HCT116 (cell line): ENCODE results near the gene TRMT61B. TPM values are rescaled to one million over a fixed set of nuclear protein-coding genes. Genes with fewer than 3 reads are reported as not detected.

ENCODE experiments used
- ATAC-seq: fragments of 200-7000 bp; cut with Tn5 transposase; 2 replicates; pipeline ENCODE4 v1.9.1; 2020; ENCODE audit warnings: mild to moderate bottlenecking, moderate library complexity
- BruUV-seq: library from RNA; stranded (reverse); fragments of 400-500 nt; replicated peaks from 2 replicates; lab custom pipeline; 2021; lab: Mats Ljungman, UMichigan
- CTCF ChIA-PET: fragments of 300-600 bp; sonication (Branson Sonifier 250); formaldehyde crosslinking; loops from one replicate; lab custom pipeline; 2021; ENCODE audit warnings: antibody characterized with exemption; lab: Charles Lee
- POLR2A ChIA-PET: fragments of 300-600, 350-600 bp; sonication (Branson Sonifier 250); formaldehyde crosslinking; loops from one replicate; lab custom pipeline; 2021; ENCODE audit warnings: antibody characterized with exemption; lab: Charles Lee
- RAD21 ChIA-PET, 2 experiments: fragments of 300-600 bp; sonication (Branson Sonifier 250); formaldehyde crosslinking; loops; one replicate each; lab custom pipeline; 2023; ENCODE audit warnings: low total read pairs in 2 of 2; ENCODE audit not compliant: uncharacterized antibody in 2 of 2, unreplicated experiment in 2 of 2, low non-redundant PET in 1 of 2; lab: Charles Lee
- DNase-seq: peaks from one replicate; pipeline ENCODE4 v3.0.0-alpha.2; 2010; ENCODE audit warnings: low read depth, low spot score
- H2AFZ ChIP-seq: fragments of 200-600 bp; shearing (Covaris generic), sonication (generic); 2 replicates; pipeline ENCODE4 v1.6.1; 2017; ENCODE audit warnings: low read depth, mixed run types, mixed read lengths, antibody characterized with exemption, low read length; ENCODE audit not compliant: poor library complexity, severe bottlenecking
- H3K27ac ChIP-seq: 2 replicates; pipeline ENCODE4 v1.5.1; 2012; ENCODE audit warnings: low read depth, low read length
- H3K27me3 ChIP-seq: fragments of 200-600 bp; sonication (generic); 2 replicates; pipeline ENCODE4 v1.6.1; 2016; ENCODE audit warnings: mixed run types, low read length, mixed read lengths; ENCODE audit not compliant: insufficient read depth
- H3K36me3 ChIP-seq, 2 experiments: fragments of 200-500 bp in 1 of 2; fragments of 200-600 bp in 1 of 2; sonication (Bioruptor generic) in 1 of 2; sonication (generic) in 1 of 2; 2 replicates each; pipeline versions ENCODE4 v1.5.1 to v1.6.1; 2014 to 2016; ENCODE audit warnings: low read length in 2 of 2, inconsistent platforms in 1 of 2, mixed read lengths in 1 of 2, mixed run types in 1 of 2; ENCODE audit not compliant: insufficient read depth in 2 of 2, control insufficient read depth in 1 of 2
- H3K4me1 ChIP-seq, 2 experiments: fragments of 200-600 bp in 1 of 2; sonication (generic) in 1 of 2; 2 replicates each; pipeline versions ENCODE4 v1.5.1 to v1.6.1; 2012 to 2017; ENCODE audit warnings: low read length in 2 of 2, inconsistent platforms in 1 of 2, mild to moderate bottlenecking in 1 of 2, mixed read lengths in 1 of 2, mixed run types in 1 of 2, moderate library complexity in 1 of 2; ENCODE audit not compliant: insufficient read depth in 2 of 2, control insufficient read depth in 1 of 2
- H3K4me2 ChIP-seq: fragments of 200-600 bp; sonication (generic); 2 replicates; pipeline ENCODE4 v1.6.1; 2017; ENCODE audit warnings: mixed run types, low read length, mixed read lengths
- H3K4me3 ChIP-seq, 2 experiments: fragments of 200-600 bp in 1 of 2; sonication (generic) in 1 of 2; replicated peaks in 1 of 2; 2 replicates each; pipeline ENCODE4 v1.5.1; 2011 to 2016; ENCODE audit warnings: low read length in 2 of 2, control low read depth in 1 of 2, low read depth in 1 of 2, mild to moderate bottlenecking in 1 of 2, mixed read lengths in 1 of 2, mixed run types in 1 of 2
- H3K79me2 ChIP-seq: fragments of 200-600 bp; sonication (generic); 2 replicates; pipeline ENCODE4 v1.6.1; 2017; ENCODE audit warnings: mild to moderate bottlenecking, mixed run types, low read length, moderate library complexity, mixed read lengths; ENCODE audit not compliant: insufficient read depth
- H3K9ac ChIP-seq: fragments of 200-600 bp; sonication (generic); 2 replicates; pipeline ENCODE4 v1.6.1; 2016; ENCODE audit warnings: low read length, mixed read lengths
- H3K9me2 ChIP-seq: fragments of 200-600 bp; sonication (generic), shearing (Covaris generic); 2 replicates; pipeline ENCODE4 v1.6.1; 2017; ENCODE audit warnings: mixed run types, mild to moderate bottlenecking, moderate library complexity; ENCODE audit not compliant: insufficient read depth
- H3K9me3 ChIP-seq, 2 experiments: fragments of 200-500 bp in 1 of 2; fragments of 200-600 bp in 1 of 2; sonication (Bioruptor generic) in 1 of 2; sonication (generic) in 1 of 2; 2 replicates each; pipeline ENCODE4 v1.6.1; 2014 to 2017; ENCODE audit warnings: low read length in 2 of 2, mixed read lengths in 2 of 2, inconsistent platforms in 1 of 2, low read depth in 1 of 2, mild to moderate bottlenecking in 1 of 2, mixed run types in 1 of 2, moderate library complexity in 1 of 2; ENCODE audit not compliant: control insufficient read depth in 1 of 2, insufficient read depth in 1 of 2
- H4K20me1 ChIP-seq: fragments of 200-600 bp; sonication (generic), shearing (Covaris generic); 2 replicates; pipeline ENCODE4 v1.6.1; 2017; ENCODE audit warnings: mixed run types, mild to moderate bottlenecking, moderate library complexity; ENCODE audit not compliant: insufficient read depth
- CBX3 ChIP-seq: IDR thresholded peaks from 2 replicates; pipeline ENCODE4 v1.6.1; 2012; ENCODE audit warnings: low read depth
- EGR1 ChIP-seq: IDR thresholded peaks from 2 replicates; pipeline ENCODE4 v1.6.1; 2012; ENCODE audit warnings: low read depth
- RAD21 ChIP-seq: IDR thresholded peaks from 2 replicates; pipeline ENCODE4 v1.6.1; 2012; ENCODE audit warnings: low read depth, mild to moderate bottlenecking
- SIN3A ChIP-seq: IDR thresholded peaks from 2 replicates; pipeline ENCODE4 v1.6.1; 2012; ENCODE audit warnings: low read depth
- SP1 ChIP-seq: IDR thresholded peaks from 2 replicates; pipeline ENCODE4 v1.6.1; 2012; ENCODE audit warnings: low read depth
- SRF ChIP-seq: IDR thresholded peaks from 2 replicates; pipeline ENCODE4 v1.6.1; 2012; ENCODE audit warnings: low read depth
- intact Hi-C: fragments of 100-400 bp; cut with micrococcal nuclease; formaldehyde crosslinking; loops from 2 replicates; pipeline ENCODE4 v1.10.0; 2022
- total RNA-seq: library from RNA; stranded (reverse); gene quantifications from one replicate; pipeline ENCODE4 v1.2.1, GENCODE V29; 2021; ENCODE audit not compliant: unreplicated experiment
- TF ChIP-seq, protein P1 (sequence below): IDR thresholded peaks from 2 replicates; pipeline ENCODE4 v1.6.1; 2011; ENCODE audit warnings: mild to moderate bottlenecking, low read length, moderate library complexity; ENCODE audit not compliant: insufficient replicate concordance; ENCODE audit errors: extremely low read depth
- TF ChIP-seq, protein P2 (sequence below): IDR thresholded peaks from 2 replicates; pipeline ENCODE4 v1.6.1; 2012
- TF ChIP-seq, protein P3 (sequence below), 3 experiments: fragments of 200-600 bp in 1 of 3; sonication (generic) in 1 of 3; IDR thresholded peaks in 2 of 3; conservative IDR thresholded peaks in 1 of 3; 2 replicates each; pipeline ENCODE4 v1.5.1; 2012 to 2017; ENCODE audit warnings: low read depth in 2 of 3, low read length in 2 of 3, antibody characterized with exemption in 1 of 3, borderline replicate concordance in 1 of 3, control low read depth in 1 of 3, mild to moderate bottlenecking in 1 of 3, mixed read lengths in 1 of 3, mixed run types in 1 of 3, moderate library complexity in 1 of 3; ENCODE audit not compliant: insufficient read depth in 1 of 3

Gene TRMT61B
- total RNA-seq, 1 experiment from 2014 or later, result 12.8 TPM

DNA sequence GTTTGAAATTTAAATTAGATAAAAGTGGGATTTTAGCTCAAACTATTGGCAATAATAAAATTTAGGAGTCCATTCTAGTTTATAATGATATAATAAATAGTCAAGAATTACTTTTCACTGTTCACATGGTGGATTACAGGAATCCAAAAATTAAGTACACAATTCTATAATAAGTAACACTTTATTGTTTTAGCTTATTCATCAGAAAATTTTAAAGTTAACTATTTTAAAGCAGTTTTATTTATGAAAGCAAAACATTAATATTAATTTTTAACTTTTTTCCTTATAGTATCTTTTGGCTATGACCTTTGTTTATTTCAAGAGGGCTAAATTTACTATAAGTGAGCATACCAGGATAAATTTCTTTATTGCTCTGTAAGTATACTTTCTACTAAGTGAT, 48.1 kb downstream of the TRMT61B start (continued):
- TF ChIP-seq, protein P1, sequence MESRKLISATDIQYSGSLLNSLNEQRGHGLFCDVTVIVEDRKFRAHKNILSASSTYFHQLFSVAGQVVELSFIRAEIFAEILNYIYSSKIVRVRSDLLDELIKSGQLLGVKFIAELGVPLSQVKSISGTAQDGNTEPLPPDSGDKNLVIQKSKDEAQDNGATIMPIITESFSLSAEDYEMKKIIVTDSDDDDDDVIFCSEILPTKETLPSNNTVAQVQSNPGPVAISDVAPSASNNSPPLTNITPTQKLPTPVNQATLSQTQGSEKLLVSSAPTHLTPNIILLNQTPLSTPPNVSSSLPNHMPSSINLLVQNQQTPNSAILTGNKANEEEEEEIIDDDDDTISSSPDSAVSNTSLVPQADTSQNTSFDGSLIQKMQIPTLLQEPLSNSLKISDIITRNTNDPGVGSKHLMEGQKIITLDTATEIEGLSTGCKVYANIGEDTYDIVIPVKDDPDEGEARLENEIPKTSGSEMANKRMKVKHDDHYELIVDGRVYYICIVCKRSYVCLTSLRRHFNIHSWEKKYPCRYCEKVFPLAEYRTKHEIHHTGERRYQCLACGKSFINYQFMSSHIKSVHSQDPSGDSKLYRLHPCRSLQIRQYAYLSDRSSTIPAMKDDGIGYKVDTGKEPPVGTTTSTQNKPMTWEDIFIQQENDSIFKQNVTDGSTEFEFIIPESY, result no peak
- TF ChIP-seq EGR1 (no peak), SIN3A (no peak), SP1 (no peak), CBX3 (no peak)
- TF ChIP-seq, protein P2, sequence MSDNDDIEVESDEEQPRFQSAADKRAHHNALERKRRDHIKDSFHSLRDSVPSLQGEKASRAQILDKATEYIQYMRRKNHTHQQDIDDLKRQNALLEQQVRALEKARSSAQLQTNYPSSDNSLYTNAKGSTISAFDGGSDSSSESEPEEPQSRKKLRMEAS, result no peak
- TF ChIP-seq, all 23 proteins: peak for 0

DNA sequence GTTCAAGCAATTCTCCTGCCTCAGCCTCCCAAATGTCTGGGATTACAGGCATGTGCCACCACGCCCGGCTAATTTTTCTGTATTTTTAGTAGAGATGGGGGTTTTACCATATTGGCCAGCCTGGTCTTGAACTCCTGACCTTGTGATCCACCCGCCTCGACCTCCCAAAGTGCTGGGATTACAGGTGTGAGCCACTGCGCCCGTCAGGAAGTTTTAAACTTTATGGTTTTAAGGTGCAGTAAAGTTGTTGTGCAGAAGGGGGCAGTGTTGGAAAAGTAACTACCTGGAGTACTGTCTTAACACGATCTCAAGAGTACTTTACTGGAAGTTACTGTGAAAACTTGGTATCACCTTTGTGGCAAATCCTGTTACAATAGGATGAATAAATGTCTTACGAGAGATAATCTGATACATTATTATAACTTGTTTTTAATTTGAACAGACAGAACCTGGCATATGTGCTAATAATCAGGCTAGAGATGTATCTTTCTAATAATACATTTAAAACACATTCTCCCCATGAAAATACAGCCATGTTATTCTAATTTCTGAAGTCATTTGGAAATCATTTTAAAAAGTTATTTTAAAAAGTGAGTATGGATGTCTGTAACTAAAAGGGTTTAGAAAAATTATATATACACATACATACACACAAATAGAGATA, 48.7 kb downstream of the TRMT61B start:
- DNase-seq, result peak; percentile 72
- no peak overlapping the region for H3K4me3 ChIP-seq
- intact Hi-C loops, result loop anchor here (2.0 kb wide), 1 partner anchor 131 kb away; no protein-coding TSS in a partner anchor
- H3K27me3 ChIP-seq, result no peaks in the 10 kb centered on the region
- TF ChIP-seq SP1 (no peak), RAD21 (peak; percentile 85), SRF (no peak)
- TF ChIP-seq, protein P3, sequence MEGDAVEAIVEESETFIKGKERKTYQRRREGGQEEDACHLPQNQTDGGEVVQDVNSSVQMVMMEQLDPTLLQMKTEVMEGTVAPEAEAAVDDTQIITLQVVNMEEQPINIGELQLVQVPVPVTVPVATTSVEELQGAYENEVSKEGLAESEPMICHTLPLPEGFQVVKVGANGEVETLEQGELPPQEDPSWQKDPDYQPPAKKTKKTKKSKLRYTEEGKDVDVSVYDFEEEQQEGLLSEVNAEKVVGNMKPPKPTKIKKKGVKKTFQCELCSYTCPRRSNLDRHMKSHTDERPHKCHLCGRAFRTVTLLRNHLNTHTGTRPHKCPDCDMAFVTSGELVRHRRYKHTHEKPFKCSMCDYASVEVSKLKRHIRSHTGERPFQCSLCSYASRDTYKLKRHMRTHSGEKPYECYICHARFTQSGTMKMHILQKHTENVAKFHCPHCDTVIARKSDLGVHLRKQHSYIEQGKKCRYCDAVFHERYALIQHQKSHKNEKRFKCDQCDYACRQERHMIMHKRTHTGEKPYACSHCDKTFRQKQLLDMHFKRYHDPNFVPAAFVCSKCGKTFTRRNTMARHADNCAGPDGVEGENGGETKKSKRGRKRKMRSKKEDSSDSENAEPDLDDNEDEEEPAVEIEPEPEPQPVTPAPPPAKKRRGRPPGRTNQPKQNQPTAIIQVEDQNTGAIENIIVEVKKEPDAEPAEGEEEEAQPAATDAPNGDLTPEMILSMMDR (IDR thresholded peaks at IDR 0.05 in 2 of 3, conservative IDR thresholded peaks at IDR 0.05 in 1 of 3; ENCODE audit: borderline replicate concordance in 1 of 3, insufficient read depth in 1 of 3, low read depth in 2 of 3, low read length in 2 of 3), result peak; percentile 45 to 68 (median 62); a peak in 4 of 6 replicates
- TF ChIP-seq, protein P2, result no peak
- TF ChIP-seq, all 23 proteins: peak for 2
- Histone ChIP-seq H3K4me2 (no peak overlapping the region), H3K4me1 (no peaks in the 10 kb centered on the region), H3K9me3 (no peaks in the 10 kb centered on the region), H3K27ac (no peak overlapping the region), H3K9me2 (no peaks in the 10 kb centered on the region), H3K9ac (no peak overlapping the region), H2AFZ (peak overlapping the region; percentile 87), H4K20me1 (no peaks in the 10 kb centered on the region), H3K79me2 (no peaks in the 10 kb centered on the region), H3K36me3 (no peaks in the 10 kb centered on the region)
- ChIA-PET POLR2A (no interaction called here), CTCF (interaction anchor here (0.8 to 1.3 kb wide), 2 partner anchors 227 to 255 kb away, joined by 3 to 5 read pairs; no protein-coding TSS in a partner anchor), RAD21 (interaction anchor here in 1 of 2 experiments (0.5 to 0.7 kb wide), 2 partner anchors 12 to 254 kb away, joined by 3 read pairs; no protein-coding TSS in a partner anchor)
- BruUV-seq, result no TSS peak
- ATAC-seq, result peak; percentile 95
